Colonic mucosa (tissue), 4 donors: Measurements from ENCODE around the gene DMAC1. TPM values are rescaled to one million over a fixed set of nuclear protein-coding genes. Genes with fewer than 3 reads are reported as not detected.

ENCODE experiments used
- DNase-seq: peaks from one replicate; pipeline ENCODE4 v3.0.0-alpha.2; 2020
- H3K27ac ChIP-seq: fragments of 200-600 bp; one replicate; pipeline ENCODE4 v1.8.0; 2021
- H3K27me3 ChIP-seq: fragments of 200-600 bp; one replicate; pipeline ENCODE4 v1.8.0; 2021
- H3K36me3 ChIP-seq: fragments of 200-600 bp; one replicate; pipeline ENCODE4 v1.8.0; 2021
- H3K4me1 ChIP-seq: fragments of 200-600 bp; one replicate; pipeline ENCODE4 v1.8.0; 2021; ENCODE audit warnings: mild to moderate bottlenecking
- H3K4me3 ChIP-seq: fragments of 200-600 bp; one replicate; pipeline ENCODE4 v1.8.0; 2021
- H3K9ac ChIP-seq, 2 donors: one replicate each; pipeline ENCODE4 v1.7.0; 2013; ENCODE audit warnings: control low read depth in 2 of 2, low read depth in 2 of 2, low read length in 2 of 2
- H3K9me3 ChIP-seq: fragments of 200-600 bp; one replicate; pipeline ENCODE4 v1.8.0; 2021
- intact Hi-C: fragments of 100-400 bp; cut with DNase I; formaldehyde crosslinking; loops from one replicate; pipeline ENCODE4 v1.14.1; 2022
- total RNA-seq, 2 donors: library from RNA; stranded (reverse); fragmentation: NEBNext Ultra II Directional in 1 of 2; extraction: Animal tissue kit (Norgen Biotek cat#: 25700) in 1 of 2; gene quantifications; one replicate each; pipeline ENCODE4 v1.2.1, GENCODE V29; 2021
- TF ChIP-seq, protein P1 (sequence below): fragments of 200-600 bp; IDR thresholded peaks from one replicate; pipeline ENCODE4 v1.8.0; 2022; ENCODE audit warnings: antibody characterized with exemption, mild to moderate bottlenecking
- donor health status: healthy.
- donor health status: DM: no; HTN: no; CAD: no.
- donor health status: DM: no; HTN: no; CAD: no.

DMAC1 gene
- total RNA-seq, 2 donors from 2014 or later: 62.3 to 98.8 TPM

- Histone ChIP-seq H3K4me1 (no peaks in the 10 kb centered on the region), H3K4me3 (no peak overlapping the region), H3K9ac (no peak overlapping the region), H3K36me3 (no peaks in the 10 kb centered on the region), H3K27ac (no peak overlapping the region), H3K9me3 (no peaks in the 10 kb centered on the region), H3K27me3 (no peaks in the 10 kb centered on the region)
- TF ChIP-seq, protein P1, sequence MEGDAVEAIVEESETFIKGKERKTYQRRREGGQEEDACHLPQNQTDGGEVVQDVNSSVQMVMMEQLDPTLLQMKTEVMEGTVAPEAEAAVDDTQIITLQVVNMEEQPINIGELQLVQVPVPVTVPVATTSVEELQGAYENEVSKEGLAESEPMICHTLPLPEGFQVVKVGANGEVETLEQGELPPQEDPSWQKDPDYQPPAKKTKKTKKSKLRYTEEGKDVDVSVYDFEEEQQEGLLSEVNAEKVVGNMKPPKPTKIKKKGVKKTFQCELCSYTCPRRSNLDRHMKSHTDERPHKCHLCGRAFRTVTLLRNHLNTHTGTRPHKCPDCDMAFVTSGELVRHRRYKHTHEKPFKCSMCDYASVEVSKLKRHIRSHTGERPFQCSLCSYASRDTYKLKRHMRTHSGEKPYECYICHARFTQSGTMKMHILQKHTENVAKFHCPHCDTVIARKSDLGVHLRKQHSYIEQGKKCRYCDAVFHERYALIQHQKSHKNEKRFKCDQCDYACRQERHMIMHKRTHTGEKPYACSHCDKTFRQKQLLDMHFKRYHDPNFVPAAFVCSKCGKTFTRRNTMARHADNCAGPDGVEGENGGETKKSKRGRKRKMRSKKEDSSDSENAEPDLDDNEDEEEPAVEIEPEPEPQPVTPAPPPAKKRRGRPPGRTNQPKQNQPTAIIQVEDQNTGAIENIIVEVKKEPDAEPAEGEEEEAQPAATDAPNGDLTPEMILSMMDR: no peak
- DNase-seq: no peak
- intact Hi-C loops: no loop called here
Measured at GRCh38 chr9:7784472-7784871, 15.1 kb downstream of the DMAC1 start.

GRCh38 chr9:7783635-7784063 lies 15.9 kb downstream of the DMAC1 start:
- Histone ChIP-seq H3K9me3 (no peaks in the 10 kb centered on the region), H3K27me3 (no peaks in the 10 kb centered on the region), H3K27ac (no peak overlapping the region), H3K9ac (no peak overlapping the region), H3K36me3 (no peaks in the 10 kb centered on the region), H3K4me1 (no peaks in the 10 kb centered on the region), H3K4me3 (no peak overlapping the region)
- no peak for DNase-seq
- intact Hi-C loops: no loop called here
- TF ChIP-seq, protein P1: no peak

DNA sequence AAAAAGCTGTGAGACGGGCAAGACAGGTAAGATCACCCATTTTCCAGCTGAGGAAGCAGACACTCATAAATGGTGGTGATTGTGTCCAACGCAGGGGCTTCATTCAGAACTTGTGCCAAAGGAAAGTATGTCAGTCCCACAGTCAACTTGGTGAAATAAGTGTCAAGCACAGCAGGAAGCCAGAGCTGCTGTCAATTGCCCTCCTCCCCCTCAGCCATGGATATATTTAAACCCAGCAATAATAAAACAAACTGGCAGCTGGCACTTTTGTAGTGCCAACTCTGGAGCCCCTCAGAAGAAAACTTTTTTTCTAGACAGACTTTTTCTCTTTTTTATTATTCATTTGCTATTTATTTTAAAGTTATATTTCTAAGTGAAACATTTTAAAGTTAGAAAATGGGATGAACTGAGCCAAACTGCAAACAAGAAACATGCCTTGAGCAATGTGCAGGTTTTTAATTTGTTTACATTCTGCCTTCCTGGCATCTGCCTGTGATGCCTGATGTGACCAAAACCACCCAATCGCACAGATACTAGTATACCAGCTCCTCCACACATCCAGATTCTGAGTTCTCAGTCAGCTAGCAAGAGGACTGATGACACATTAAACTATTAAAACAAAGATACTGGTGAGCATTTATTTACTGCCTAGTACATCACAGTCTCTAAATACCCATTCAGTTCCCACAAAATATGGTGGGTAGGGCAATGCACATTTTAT lies 17.0 kb downstream of the DMAC1 start:
- DNase-seq: no peak
- no peaks in the 10 kb centered on the region for H3K36me3 ChIP-seq
- intact Hi-C loops: no loop called here
- no peak overlapping the region for H3K4me3 ChIP-seq
- H3K9ac ChIP-seq: no peak overlapping the region
- TF ChIP-seq, protein P1: no peak
- no peaks in the 10 kb centered on the region for H3K9me3 ChIP-seq
- H3K4me1 ChIP-seq: no peaks in the 10 kb centered on the region
- no peak overlapping the region for H3K27ac ChIP-seq
- H3K27me3 ChIP-seq: no peaks in the 10 kb centered on the region

DNA sequence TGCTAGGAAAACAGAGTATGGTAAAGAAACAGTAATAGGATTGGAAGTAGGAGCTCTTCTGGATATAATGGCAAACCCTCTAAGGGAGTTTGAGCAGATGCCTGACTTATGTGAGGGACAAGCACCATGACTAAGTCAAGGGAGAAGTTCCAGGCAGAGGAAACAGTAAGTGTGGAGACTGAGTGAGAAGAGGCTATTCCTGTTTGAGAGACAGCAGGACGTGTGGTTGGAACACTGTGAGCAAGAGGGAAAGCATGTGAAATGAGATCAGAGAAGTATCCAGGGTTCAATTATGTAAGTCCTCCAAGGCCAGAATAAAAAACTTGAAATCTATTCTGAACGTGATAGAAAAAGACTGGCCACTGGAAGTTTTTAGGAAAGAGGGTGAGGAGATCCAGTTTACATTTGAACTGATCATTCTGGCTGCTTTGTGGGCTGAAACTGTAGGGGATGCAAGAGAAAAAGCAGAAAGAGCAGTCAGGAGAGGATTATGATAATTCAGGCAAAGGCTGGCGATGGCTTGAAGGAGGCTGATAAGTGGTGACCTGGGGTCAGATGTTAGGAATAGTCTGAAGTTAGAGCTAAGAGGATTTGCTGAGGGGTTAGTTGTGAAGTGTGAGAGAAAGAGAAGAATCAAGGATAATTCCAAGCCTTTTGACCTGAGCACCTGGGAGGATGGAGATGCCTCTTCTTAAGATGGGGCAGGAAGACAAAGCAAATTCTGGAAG lies 19.2 kb downstream of the DMAC1 start:
- H3K4me1 ChIP-seq: no peaks in the 10 kb centered on the region

GRCh38 chr9:7778851-7779600 lies 20.6 kb downstream of the DMAC1 start:
- Histone ChIP-seq H3K9ac (no peak overlapping the region), H3K27me3 (no peaks in the 10 kb centered on the region), H3K36me3 (no peaks in the 10 kb centered on the region), H3K4me3 (no peak overlapping the region), H3K9me3 (no peaks in the 10 kb centered on the region), H3K4me1 (no peaks in the 10 kb centered on the region), H3K27ac (no peak overlapping the region)
- no peak for DNase-seq
- intact Hi-C loops: no loop called here
- TF ChIP-seq, protein P1: no peak

More for the DNA sequence above, 19.2 kb downstream of the DMAC1 start:
- intact Hi-C loops: no loop called here
- DNase-seq: no peak
- H3K36me3 ChIP-seq: no peaks in the 10 kb centered on the region
- no peaks in the 10 kb centered on the region for H3K9me3 ChIP-seq
- H3K4me3 ChIP-seq: no peak overlapping the region
- TF ChIP-seq, protein P1: no peak
- H3K9ac ChIP-seq: no peak overlapping the region
- H3K27ac ChIP-seq: no peak overlapping the region
- H3K27me3 ChIP-seq: no peaks in the 10 kb centered on the region
